ENCODE results near the gene SMAD5.

SMAD5 gene

GRCh38 chr5:136115183-136115865 is 17.3 kb upstream of the SMAD5 start:
- DNase-seq = no peak

- DNase-seq = no peak
Observed at GRCh38 chr5:136120529-136120928, 12.1 kb upstream of the SMAD5 start.

GRCh38 chr5:136123236-136123768 is 9.3 kb upstream of the SMAD5 start:
- DNase-seq = peak; percentile 62

- DNase-seq = no peak
Observed at GRCh38 chr5:136127560-136127959, 5.1 kb upstream of the SMAD5 start.

- DNase-seq = no peak
Observed at GRCh38 chr5:136128481-136128880, 4.2 kb upstream of the SMAD5 start.

- DNase-seq = no peak
Observed at GRCh38 chr5:136129445-136129844, 3.2 kb upstream of the SMAD5 start.

GRCh38 chr5:136130581-136130980 is 2.1 kb upstream of the SMAD5 start:
- DNase-seq = no peak

GRCh38 chr5:136132087-136132486 is 558 bp upstream of the SMAD5 start:
- no peak for DNase-seq

GRCh38 chr5:136133222-136133921 is 727 bp downstream of the SMAD5 start:
- DNase-seq = peak; percentile 51

GRCh38 chr5:136133922-136134379 is 1.3 kb downstream of the SMAD5 start:
- DNase-seq = no peak

- DNase-seq = no peak
Observed at GRCh38 chr5:136134653-136135052, 2.0 kb downstream of the SMAD5 start.

- DNase-seq = no peak
Observed at GRCh38 chr5:136135536-136135935, 2.9 kb downstream of the SMAD5 start.

- DNase-seq = no peak
Observed at GRCh38 chr5:136137497-136138220, 5.0 kb downstream of the SMAD5 start.

GRCh38 chr5:136141561-136141960 is 8.9 kb downstream of the SMAD5 start:
- DNase-seq = no peak

- DNase-seq = no peak
Observed at GRCh38 chr5:136143312-136143711, 10.7 kb downstream of the SMAD5 start.

GRCh38 chr5:136143763-136144162 is 11.1 kb downstream of the SMAD5 start:
- no peak for DNase-seq

- DNase-seq = no peak
Observed at GRCh38 chr5:136145030-136145429, 12.4 kb downstream of the SMAD5 start.

GRCh38 chr5:136146201-136146600 is 13.6 kb downstream of the SMAD5 start:
- no peak for DNase-seq

- DNase-seq = no peak
Observed at GRCh38 chr5:136147632-136148031, 15.0 kb downstream of the SMAD5 start.

GRCh38 chr5:136149891-136150290 is 17.2 kb downstream of the SMAD5 start:
- DNase-seq = no peak

GRCh38 chr5:136153581-136154236 is 21.1 kb downstream of the SMAD5 start:
- DNase-seq = no peak

- no peak for DNase-seq
Observed at GRCh38 chr5:136155078-136155477, 22.4 kb downstream of the SMAD5 start.

- DNase-seq = no peak
Observed at GRCh38 chr5:136155761-136156160, 23.1 kb downstream of the SMAD5 start.
